ENCODE results near the gene LAMTOR2.

DNA sequence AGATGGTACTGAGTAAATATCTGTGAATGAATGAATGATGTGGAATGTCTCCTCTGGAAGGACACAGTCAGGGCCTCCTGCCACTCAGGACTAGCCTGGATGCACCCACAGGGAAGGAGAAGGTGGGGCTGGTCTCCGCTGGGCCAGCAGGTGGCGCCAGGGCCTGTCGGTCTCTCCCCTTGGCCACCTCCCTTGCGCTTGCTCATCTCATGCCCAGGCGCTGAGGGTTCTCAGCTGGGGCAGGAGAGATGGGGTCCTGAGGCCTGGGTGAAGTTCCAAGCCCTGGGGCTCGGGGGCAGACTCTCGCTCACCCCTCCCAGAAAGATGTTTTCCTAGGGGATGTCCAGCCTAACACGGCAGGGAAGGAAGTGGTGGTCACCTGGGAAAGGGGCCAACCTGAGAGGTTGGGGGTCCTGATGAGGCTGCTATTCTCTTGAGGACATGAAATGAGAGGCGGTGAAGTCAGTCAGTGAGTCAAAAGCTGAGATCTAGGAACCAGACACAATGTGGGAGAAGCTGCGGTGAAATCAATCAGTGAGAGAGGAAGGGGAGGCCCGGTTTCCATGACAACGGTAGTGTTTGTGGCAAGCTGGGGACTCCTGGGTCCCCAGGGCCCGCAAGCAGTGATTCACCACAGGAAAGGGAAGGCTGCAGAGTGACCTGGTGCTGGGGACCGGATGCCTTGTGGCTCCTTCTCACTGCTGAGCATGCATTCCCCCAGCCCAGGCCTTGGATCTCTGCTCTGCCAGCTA, 42.2 kb downstream of the LAMTOR2 start:
- TF ChIP-seq, protein P1, sequence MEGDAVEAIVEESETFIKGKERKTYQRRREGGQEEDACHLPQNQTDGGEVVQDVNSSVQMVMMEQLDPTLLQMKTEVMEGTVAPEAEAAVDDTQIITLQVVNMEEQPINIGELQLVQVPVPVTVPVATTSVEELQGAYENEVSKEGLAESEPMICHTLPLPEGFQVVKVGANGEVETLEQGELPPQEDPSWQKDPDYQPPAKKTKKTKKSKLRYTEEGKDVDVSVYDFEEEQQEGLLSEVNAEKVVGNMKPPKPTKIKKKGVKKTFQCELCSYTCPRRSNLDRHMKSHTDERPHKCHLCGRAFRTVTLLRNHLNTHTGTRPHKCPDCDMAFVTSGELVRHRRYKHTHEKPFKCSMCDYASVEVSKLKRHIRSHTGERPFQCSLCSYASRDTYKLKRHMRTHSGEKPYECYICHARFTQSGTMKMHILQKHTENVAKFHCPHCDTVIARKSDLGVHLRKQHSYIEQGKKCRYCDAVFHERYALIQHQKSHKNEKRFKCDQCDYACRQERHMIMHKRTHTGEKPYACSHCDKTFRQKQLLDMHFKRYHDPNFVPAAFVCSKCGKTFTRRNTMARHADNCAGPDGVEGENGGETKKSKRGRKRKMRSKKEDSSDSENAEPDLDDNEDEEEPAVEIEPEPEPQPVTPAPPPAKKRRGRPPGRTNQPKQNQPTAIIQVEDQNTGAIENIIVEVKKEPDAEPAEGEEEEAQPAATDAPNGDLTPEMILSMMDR (conservative IDR thresholded peaks at IDR 0.05 in 1 of 2, IDR thresholded peaks at IDR 0.05 in 1 of 2; ENCODE audit: low read depth in 1 of 2, low read length in 2 of 2): peak; percentile 93 to 99
- TF ChIP-seq EZH2 (IDR thresholded peaks at IDR 0.05; ENCODE audit: low read length, missing control alignments): no peak

All from fibroblast of lung (primary cell).